ENCODE data around the gene FBXO31. TPM values are rescaled to one million over a fixed set of nuclear protein-coding genes. Genes with fewer than 3 reads are reported as not detected.

The FBXO31 gene
- total RNA-seq, 4 donors from 2014 or later = 156 to 264 (median 201) TPM

GRCh38 chr16:87293990-87294389 is 89.6 kb downstream of the FBXO31 start:
- intact Hi-C loops (cut with DNase I; ENCODE audit: low total_unique reads) = no loop called here
- H3K4me1 ChIP-seq = no peaks in the 10 kb centered on the region
- TF ChIP-seq CTCF (IDR thresholded peaks at IDR 0.05 in 4 of 5, conservative IDR thresholded peaks at IDR 0.05 in 1 of 5) (no peak), POLR2A (IDR thresholded peaks at IDR 0.05) (no peak)
- no peaks in the 10 kb centered on the region for H3K9me3 ChIP-seq
- peaks cover 0 to 4% of the 10 kb centered on the region in 2 donors for H3K36me3 ChIP-seq
- no peak overlapping the region for H3K4me3 ChIP-seq
- H3K27ac ChIP-seq = no peak overlapping the region
- DNase-seq (no peak), ATAC-seq (no peak)
- in situ Hi-C loops (cut with MboI; ENCODE audit: low sequenced_read_pairs in 4 of 4) = loop anchor here (25.0 kb wide), 2 partner anchors 232 to 732 kb away; partner anchors contain the start of genes FOXC2 (in 3 of the 4) and MTHFSD (in 3 of the 4)
- H3K27me3 ChIP-seq = no peaks in the 10 kb centered on the region

GRCh38 chr16:87291944-87292343 is 91.6 kb downstream of the FBXO31 start:
- TF ChIP-seq CTCF (IDR thresholded peaks at IDR 0.05 in 4 of 5, conservative IDR thresholded peaks at IDR 0.05 in 1 of 5) (no peak), POLR2A (IDR thresholded peaks at IDR 0.05) (no peak)
- H3K27ac ChIP-seq = no peak overlapping the region
- H3K36me3 ChIP-seq = peaks cover 0 to 4% of the 10 kb centered on the region in 2 donors
- intact Hi-C loops (cut with DNase I; ENCODE audit: low total_unique reads) = no loop called here
- ATAC-seq (no peak), DNase-seq (no peak)
- H3K27me3 ChIP-seq = no peaks in the 10 kb centered on the region
- in situ Hi-C loops (cut with MboI; ENCODE audit: low sequenced_read_pairs in 4 of 4) = loop anchor here (25.0 kb wide), 2 partner anchors 230 to 730 kb away; partner anchors contain the start of genes FOXC2 (in 3 of the 4) and MTHFSD (in 3 of the 4)
- no peaks in the 10 kb centered on the region for H3K4me1 ChIP-seq
- H3K9me3 ChIP-seq = no peaks in the 10 kb centered on the region
- no peak overlapping the region for H3K4me3 ChIP-seq

- Histone ChIP-seq H3K36me3 (peaks cover 0 to 4% of the 10 kb centered on the region in 2 donors), H3K4me1 (no peaks in the 10 kb centered on the region), H3K9me3 (no peaks in the 10 kb centered on the region), H3K4me3 (no peak overlapping the region), H3K27me3 (no peaks in the 10 kb centered on the region), H3K27ac (no peak overlapping the region)
- in situ Hi-C loops (cut with MboI; ENCODE audit: low sequenced_read_pairs in 4 of 4) = loop anchor here (25.0 kb wide), 2 partner anchors 227 to 727 kb away; partner anchors contain the start of genes FOXC2 (in 3 of the 4) and MTHFSD (in 3 of the 4)
- TF ChIP-seq POLR2A (IDR thresholded peaks at IDR 0.05) = no peak
- no peak for TF ChIP-seq CTCF (IDR thresholded peaks at IDR 0.05 in 4 of 5, conservative IDR thresholded peaks at IDR 0.05 in 1 of 5)
- ATAC-seq (no peak), DNase-seq (no peak)
- intact Hi-C loops (cut with DNase I; ENCODE audit: low total_unique reads) = no loop called here
These were observed 94.7 kb downstream of the FBXO31 start for GRCh38 chr16:87288753-87289362.

- no peaks in the 10 kb centered on the region for H3K9me3 ChIP-seq
- no peaks in the 10 kb centered on the region for H3K4me1 ChIP-seq
- TF ChIP-seq POLR2A (IDR thresholded peaks at IDR 0.05) = no peak
- no peak for TF ChIP-seq CTCF (IDR thresholded peaks at IDR 0.05 in 4 of 5, conservative IDR thresholded peaks at IDR 0.05 in 1 of 5)
- no peak overlapping the region for H3K4me3 ChIP-seq
- no peak for ATAC-seq
- no peak overlapping the region for H3K27ac ChIP-seq
- intact Hi-C loops (cut with DNase I; ENCODE audit: low total_unique reads) (no loop called here), in situ Hi-C loops (cut with MboI; ENCODE audit: low sequenced_read_pairs in 4 of 4) (loop anchor here (25.0 kb wide), 2 partner anchors 225 to 725 kb away; partner anchors contain the start of genes FOXC2 (in 3 of the 4) and MTHFSD (in 3 of the 4))
- peaks cover 0 to 3% of the 10 kb centered on the region in 2 donors for H3K36me3 ChIP-seq
- no peaks in the 10 kb centered on the region for H3K27me3 ChIP-seq
- no peak for DNase-seq
These were observed 96.5 kb downstream of the FBXO31 start for GRCh38 chr16:87286839-87287626.

All from gastrocnemius medialis (tissue), 4 donors.